PC-3 (cell line): ENCODE measurements around the gene CCDC136. TPM values are rescaled to one million over a fixed set of nuclear protein-coding genes. Genes with fewer than 3 reads are reported as not detected.

Source experiments
- ATAC-seq: fragments of 200-7000 bp; cut with Tn5 transposase; 2 replicates; pipeline ENCODE4 v1.9.1; 2020; ENCODE audit warnings: mild to moderate bottlenecking, moderate library complexity
- BruUV-seq: library from RNA; stranded (reverse); fragments of 400-500 nt; replicated peaks from 2 replicates; lab custom pipeline; 2021; lab: Mats Ljungman, UMichigan
- CTCF ChIA-PET: fragments of 300-600 bp; sonication (Branson Sonifier 250); formaldehyde crosslinking; loops from one replicate; lab custom pipeline; 2022; ENCODE audit warnings: antibody characterized with exemption; lab: Charles Lee
- POLR2A ChIA-PET: fragments of 300-600 bp; sonication (Branson Sonifier 250); formaldehyde crosslinking; loops from one replicate; lab custom pipeline; 2022; ENCODE audit warnings: antibody characterized with exemption; ENCODE audit not compliant: unreplicated experiment; lab: Charles Lee
- DNase-seq: peaks from one replicate; pipeline ENCODE4 v3.0.0-alpha.2; 2015
- H2AFZ ChIP-seq: fragments of 300-600 bp; sonication (generic); 2 replicates; pipeline ENCODE4 v1.6.0; 2016; ENCODE audit warnings: antibody characterized with exemption, low read length
- H3F3A ChIP-seq: fragments of 300-600 bp; sonication (generic); one replicate; pipeline ENCODE4 v1.6.0; 2017; ENCODE audit warnings: antibody characterized with exemption, low read length, control low read depth, mild to moderate bottlenecking; ENCODE audit not compliant: unreplicated experiment
- H3K27ac ChIP-seq: fragments of 300-600 bp; sonication (generic); 2 replicates; pipeline ENCODE4 v1.5.1; 2016; ENCODE audit warnings: mild to moderate bottlenecking, low read length
- H3K27me3 ChIP-seq: fragments of 300-600 bp; sonication (generic); 2 replicates; pipeline ENCODE4 v1.6.1; 2016; ENCODE audit warnings: low read length, mixed read lengths
- H3K36me3 ChIP-seq: fragments of 300-600 bp; sonication (generic); 2 replicates; pipeline ENCODE4 v1.6.1; 2016; ENCODE audit warnings: low read depth, mixed run types, low read length, mixed read lengths
- H3K4me1 ChIP-seq: fragments of 300-600 bp; sonication (generic); 2 replicates; pipeline ENCODE4 v1.5.1; 2016; ENCODE audit warnings: low read length; ENCODE audit not compliant: insufficient read depth
- H3K4me2 ChIP-seq: fragments of 300-600 bp; sonication (generic); 2 replicates; pipeline ENCODE4 v1.6.0; 2016; ENCODE audit warnings: low read length
- H3K4me3 ChIP-seq: fragments of 300-600 bp; sonication (generic); 2 replicates; pipeline ENCODE4 v1.5.1; 2016; ENCODE audit warnings: mild to moderate bottlenecking, low read length, mixed read lengths
- H3K79me2 ChIP-seq: fragments of 300-600 bp; sonication (generic); 2 replicates; pipeline ENCODE4 v1.6.1; 2017; ENCODE audit warnings: low read length, mixed read lengths
- H3K9ac ChIP-seq: fragments of 300-600 bp; sonication (generic); 2 replicates; pipeline ENCODE4 v1.6.0; 2016; ENCODE audit warnings: mild to moderate bottlenecking, low read length
- H3K9me2 ChIP-seq: fragments of 300-600 bp; sonication (generic); replicated peaks from 2 replicates; pipeline ENCODE4 v1.6.1; 2016; ENCODE audit warnings: mixed run types, low read length, mixed read lengths
- H3K9me3 ChIP-seq: fragments of 300-600 bp; sonication (generic); 2 replicates; pipeline ENCODE4 v1.6.1; 2016; ENCODE audit warnings: low read length, mixed read lengths
- H4K20me1 ChIP-seq: fragments of 300-600 bp; sonication (generic); 2 replicates; pipeline ENCODE4 v1.6.1; 2016; ENCODE audit warnings: low read length, mixed read lengths
- CTCF ChIP-seq: fragments of 300-600 bp; sonication (generic); conservative IDR thresholded peaks from 2 replicates; pipeline ENCODE4 v1.5.1; 2017; ENCODE audit warnings: antibody characterized with exemption, low read depth, mild to moderate bottlenecking, low read length
- EZH2 ChIP-seq: fragments of 300-600 bp; sonication (generic); IDR thresholded peaks from one replicate; pipeline ENCODE4 v1.6.1; 2017; ENCODE audit warnings: antibody characterized with exemption, mild to moderate bottlenecking, low read length; ENCODE audit not compliant: unreplicated experiment
- EZH2phosphoT487 ChIP-seq: fragments of 300-600 bp; sonication (generic); IDR thresholded peaks from 2 replicates; pipeline ENCODE4 v1.6.1; 2018; ENCODE audit warnings: mild to moderate bottlenecking, antibody characterized with exemption, low read length, borderline replicate concordance
- intact Hi-C: fragments of 100-400 bp; cut with micrococcal nuclease; formaldehyde crosslinking; loops from 2 replicates; pipeline ENCODE4 v1.9.0; 2023
- total RNA-seq: library from RNA; depleted of rRNA; stranded (reverse); fragments of >200 nt; gene quantifications from 2 replicates; pipeline ENCODE4 v1.2.3, GENCODE V29; 2014

CCDC136 gene
- total RNA-seq, 1 experiment from 2014 or later = 10.5 TPM

- Histone ChIP-seq H3K9me2 (no peaks in the 10 kb centered on the region), H3K27ac (no peak overlapping the region), H3K4me3 (no peak overlapping the region), H3K79me2 (no peaks in the 10 kb centered on the region), H3K9ac (no peak overlapping the region), H3K27me3 (no peaks in the 10 kb centered on the region), H3K4me2 (no peak overlapping the region), H3K36me3 (peaks cover 18% of the 10 kb centered on the region), H2AFZ (no peak overlapping the region), H3K4me1 (no peaks in the 10 kb centered on the region), H3F3A (no peaks in the 10 kb centered on the region), H4K20me1 (no peaks in the 10 kb centered on the region), H3K9me3 (no peaks in the 10 kb centered on the region)
- CTCF ChIA-PET = no interaction called here
- no peak for ATAC-seq
- POLR2A ChIA-PET = no interaction called here
- BruUV-seq = TSS peak; percentile 36
- TF ChIP-seq EZH2phosphoT487 (no peak), EZH2 (no peak), CTCF (no peak)
- intact Hi-C loops = no loop called here
- DNase-seq = no peak
Observed at GRCh38 chr7:128843938-128844621, 52.3 kb downstream of the CCDC136 start.

GRCh38 chr7:128844777-128845311 lies 53.1 kb downstream of the CCDC136 start:
- no peak overlapping the region for H3K27ac ChIP-seq
- ATAC-seq = no peak
- no peaks in the 10 kb centered on the region for H3K79me2 ChIP-seq
- intact Hi-C loops = no loop called here
- POLR2A ChIA-PET = interaction anchor here (0.6 kb wide), 1 partner anchor 77 kb away, joined by 4 read pairs; no protein-coding TSS in a partner anchor
- H3K9me2 ChIP-seq = no peaks in the 10 kb centered on the region
- CTCF ChIA-PET = no interaction called here
- H3K4me1 ChIP-seq = no peaks in the 10 kb centered on the region
- H3K9ac ChIP-seq = no peak overlapping the region
- H3K4me3 ChIP-seq = no peak overlapping the region
- DNase-seq = no peak
- no peak overlapping the region for H3K4me2 ChIP-seq
- no TSS peak for BruUV-seq
- H3K27me3 ChIP-seq = no peaks in the 10 kb centered on the region
- no peaks in the 10 kb centered on the region for H4K20me1 ChIP-seq
- H3K9me3 ChIP-seq = no peaks in the 10 kb centered on the region
- TF ChIP-seq CTCF = no peak
- no peaks in the 10 kb centered on the region for H3F3A ChIP-seq
- H3K36me3 ChIP-seq = peaks cover 16% of the 10 kb centered on the region
- no peak overlapping the region for H2AFZ ChIP-seq

GRCh38 chr7:128845475-128845874 lies 53.7 kb downstream of the CCDC136 start:
- no peaks in the 10 kb centered on the region for H3K9me2 ChIP-seq
- H3K27me3 ChIP-seq = no peaks in the 10 kb centered on the region
- no peak for TF ChIP-seq EZH2
- no peak for TF ChIP-seq CTCF
- TF ChIP-seq EZH2phosphoT487 = no peak
- H3K79me2 ChIP-seq = no peaks in the 10 kb centered on the region
- peaks cover 16% of the 10 kb centered on the region for H3K36me3 ChIP-seq
- no peak overlapping the region for H2AFZ ChIP-seq
- BruUV-seq = no TSS peak
- H3F3A ChIP-seq = no peaks in the 10 kb centered on the region
- H3K27ac ChIP-seq = no peak overlapping the region
- no peaks in the 10 kb centered on the region for H3K9me3 ChIP-seq
- no peak overlapping the region for H3K4me2 ChIP-seq
- no peak for DNase-seq
- no peak overlapping the region for H3K9ac ChIP-seq
- no peaks in the 10 kb centered on the region for H4K20me1 ChIP-seq
- no peak for ATAC-seq
- ChIA-PET CTCF (no interaction called here), POLR2A (no interaction called here)
- H3K4me1 ChIP-seq = no peaks in the 10 kb centered on the region
- no peak overlapping the region for H3K4me3 ChIP-seq
- intact Hi-C loops = no loop called here
